Measurements from ENCODE around the gene TBC1D22B. TPM values are rescaled to one million over a fixed set of nuclear protein-coding genes. Genes with fewer than 3 reads are reported as not detected.
"Not testable (repeated sequence)": the region's sequence is repeated elsewhere in the genome, so short reads cannot be mapped to it uniquely, and the experiment has no call there.

Gene TBC1D22B
- total RNA-seq, 4 donors from 2014 or later: 14.8 to 19.6 (median 17.6) TPM

DNA sequence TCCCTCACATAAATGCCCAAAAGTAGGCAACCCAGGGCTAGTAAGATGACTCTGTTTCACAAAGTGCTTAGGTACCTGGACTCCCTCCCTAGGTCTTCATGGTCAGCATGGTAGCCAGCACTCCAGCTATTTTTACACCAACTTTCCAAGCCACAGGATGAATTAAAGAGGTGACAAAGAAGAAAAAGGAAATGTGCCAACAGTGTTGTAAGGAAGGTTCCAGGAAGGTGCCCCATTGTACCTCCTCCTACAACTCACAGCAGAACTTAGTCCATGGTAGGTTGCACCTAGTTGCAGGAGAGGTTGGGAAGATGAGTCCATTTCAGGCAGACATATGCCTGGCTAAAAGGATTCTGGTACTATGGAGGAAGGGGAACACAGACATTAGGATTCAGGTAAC is 76.5 kb downstream of the TBC1D22B start:
- no peak for DNase-seq (ENCODE audit: low spot score in 2 of 2)
- intact Hi-C loops (cut with DNase I; ENCODE audit: low total_unique reads): no loop called here
- H3K4me3 ChIP-seq (ENCODE audit: low read depth, poor library complexity, severe bottlenecking): no peak overlapping the region
- TF ChIP-seq, protein P1, sequence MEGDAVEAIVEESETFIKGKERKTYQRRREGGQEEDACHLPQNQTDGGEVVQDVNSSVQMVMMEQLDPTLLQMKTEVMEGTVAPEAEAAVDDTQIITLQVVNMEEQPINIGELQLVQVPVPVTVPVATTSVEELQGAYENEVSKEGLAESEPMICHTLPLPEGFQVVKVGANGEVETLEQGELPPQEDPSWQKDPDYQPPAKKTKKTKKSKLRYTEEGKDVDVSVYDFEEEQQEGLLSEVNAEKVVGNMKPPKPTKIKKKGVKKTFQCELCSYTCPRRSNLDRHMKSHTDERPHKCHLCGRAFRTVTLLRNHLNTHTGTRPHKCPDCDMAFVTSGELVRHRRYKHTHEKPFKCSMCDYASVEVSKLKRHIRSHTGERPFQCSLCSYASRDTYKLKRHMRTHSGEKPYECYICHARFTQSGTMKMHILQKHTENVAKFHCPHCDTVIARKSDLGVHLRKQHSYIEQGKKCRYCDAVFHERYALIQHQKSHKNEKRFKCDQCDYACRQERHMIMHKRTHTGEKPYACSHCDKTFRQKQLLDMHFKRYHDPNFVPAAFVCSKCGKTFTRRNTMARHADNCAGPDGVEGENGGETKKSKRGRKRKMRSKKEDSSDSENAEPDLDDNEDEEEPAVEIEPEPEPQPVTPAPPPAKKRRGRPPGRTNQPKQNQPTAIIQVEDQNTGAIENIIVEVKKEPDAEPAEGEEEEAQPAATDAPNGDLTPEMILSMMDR (IDR thresholded peaks at IDR 0.05): no peak
- TF ChIP-seq POLR2A (IDR thresholded peaks at IDR 0.05): no peak

DNA sequence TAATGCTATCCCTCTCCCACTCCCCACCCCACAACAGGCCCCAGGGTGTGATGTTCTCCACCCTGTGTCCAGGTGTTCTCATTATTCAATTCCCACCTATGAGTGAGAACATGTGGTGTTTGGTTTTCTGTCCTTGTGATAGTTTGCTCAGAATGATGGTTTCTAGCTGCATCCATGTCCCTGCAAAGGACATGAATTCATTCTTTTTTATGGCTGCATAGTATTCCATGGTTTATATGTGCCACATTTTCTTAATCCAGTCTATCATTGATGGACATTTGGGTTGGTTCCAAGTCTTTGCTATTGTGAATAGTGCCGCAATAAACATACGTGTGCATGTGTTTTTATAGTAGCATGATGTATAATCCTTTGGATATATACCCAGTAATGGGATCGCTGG is 80.7 kb downstream of the TBC1D22B start:
- WGBS, 2 donors: 97 to 98% methylated on average over 3 of the region's 3 CpGs
- H3K4me3 ChIP-seq (ENCODE audit: low read depth, poor library complexity, severe bottlenecking); intact Hi-C loops (cut with DNase I; ENCODE audit: low total_unique reads); DNase-seq (ENCODE audit: low spot score in 2 of 2): not testable (repeated sequence)

DNA sequence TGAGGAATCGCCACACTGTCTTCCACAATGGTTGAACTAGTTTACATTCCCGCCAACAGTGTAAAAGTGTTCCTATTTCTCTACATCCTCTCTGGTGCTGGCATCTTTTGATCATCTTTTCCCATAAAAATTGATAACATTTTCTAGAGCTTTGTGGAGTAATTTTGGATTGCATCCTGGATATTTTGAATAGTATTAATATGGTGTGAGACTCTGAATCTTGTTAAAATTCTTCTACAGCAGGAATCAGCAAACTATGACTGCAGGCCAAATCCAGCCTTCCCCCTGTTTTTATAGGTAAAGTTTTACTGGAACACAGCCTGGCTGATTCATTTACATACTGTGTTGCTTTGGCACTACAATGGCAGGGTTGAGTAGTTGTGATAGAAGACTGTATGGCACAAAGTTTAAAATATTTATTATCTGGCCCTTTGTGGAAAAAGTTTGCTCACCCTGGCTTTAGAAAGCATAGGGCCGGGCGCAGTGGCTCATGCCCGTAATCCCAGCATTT is 81.2 kb downstream of the TBC1D22B start:
- DNase-seq (ENCODE audit: low spot score in 2 of 2): no peak
- intact Hi-C loops (cut with DNase I; ENCODE audit: low total_unique reads): no loop called here
- 93 to 95% methylated on average over 5 of the region's 5 CpGs for WGBS, 2 donors
- TF ChIP-seq, protein P1 (IDR thresholded peaks at IDR 0.05): no peak
- no peak for TF ChIP-seq POLR2A (IDR thresholded peaks at IDR 0.05)
- no peak overlapping the region for H3K4me3 ChIP-seq (ENCODE audit: low read depth, poor library complexity, severe bottlenecking)

DNA sequence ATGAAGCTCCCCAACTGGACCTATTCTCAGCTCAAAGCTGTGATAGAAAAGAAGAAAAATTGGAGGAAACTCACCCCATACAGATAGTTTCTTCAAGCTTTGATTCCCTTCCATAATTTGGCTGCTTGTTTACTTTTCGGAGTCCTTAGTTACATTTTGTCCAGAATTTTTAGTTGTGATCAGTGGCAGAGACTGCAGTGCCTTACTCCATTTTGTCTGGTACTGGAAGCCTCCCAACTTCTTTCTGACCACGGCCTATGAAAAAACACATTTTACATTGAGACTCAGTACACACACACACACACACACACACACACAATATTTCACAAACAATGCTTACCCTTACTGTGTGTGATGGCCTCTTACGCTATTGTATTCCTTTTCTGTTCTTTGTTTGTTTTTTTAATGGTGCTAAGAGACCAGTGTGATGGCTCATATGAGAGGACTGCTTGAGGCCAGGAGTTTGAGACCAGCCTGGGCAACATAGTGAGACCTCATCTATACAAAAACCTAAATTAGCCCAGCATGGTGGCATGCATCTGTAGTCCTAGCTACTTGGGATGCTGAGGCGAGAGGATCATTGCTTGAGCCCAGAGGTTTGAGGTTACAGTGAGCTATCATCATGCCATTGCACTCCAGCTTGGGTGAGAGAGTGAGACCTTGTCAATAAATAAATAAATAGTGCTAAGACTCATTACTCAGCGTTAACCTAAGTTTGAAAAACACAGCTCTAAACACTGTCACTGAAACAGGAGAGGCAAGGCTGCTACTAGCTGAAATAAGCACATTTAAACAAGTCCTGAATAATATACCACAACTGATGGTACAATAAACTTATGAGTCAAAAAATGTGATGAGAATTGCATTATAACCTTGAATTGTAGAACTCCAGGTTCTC is 82.4 kb downstream of the TBC1D22B start:
- H3K4me3 ChIP-seq (ENCODE audit: low read depth, poor library complexity, severe bottlenecking): no peak overlapping the region
- intact Hi-C loops (cut with DNase I; ENCODE audit: low total_unique reads): no loop called here
- 87 to 93% methylated on average over 5 of the region's 5 CpGs for WGBS, 2 donors
- DNase-seq (ENCODE audit: low spot score in 2 of 2): no peak
- TF ChIP-seq POLR2A (IDR thresholded peaks at IDR 0.05): no peak
- TF ChIP-seq, protein P1 (IDR thresholded peaks at IDR 0.05): no peak

DNA sequence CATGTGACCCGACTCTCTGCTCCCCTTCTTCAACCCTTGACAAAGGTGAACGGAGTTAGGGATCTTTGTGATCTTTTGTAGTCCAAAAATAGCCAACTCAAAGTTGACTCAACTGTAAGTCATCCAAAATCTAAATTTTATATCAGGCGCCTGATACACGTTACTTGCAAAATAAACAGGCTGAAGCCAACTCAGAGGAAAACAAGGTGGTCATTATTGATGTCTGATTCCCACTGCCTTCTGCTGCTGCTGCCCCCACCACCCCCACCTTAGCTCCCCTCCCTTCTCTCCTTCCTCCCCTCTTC is 83.0 kb downstream of the TBC1D22B start:
- H3K4me3 ChIP-seq (ENCODE audit: low read depth, poor library complexity, severe bottlenecking): no peak overlapping the region
- no peak for DNase-seq (ENCODE audit: low spot score in 2 of 2)
- intact Hi-C loops (cut with DNase I; ENCODE audit: low total_unique reads): no loop called here
- WGBS, 2 donors: 81 to 88% methylated on average over 4 of the region's 4 CpGs
- TF ChIP-seq, protein P1 (IDR thresholded peaks at IDR 0.05): no peak
- no peak for TF ChIP-seq POLR2A (IDR thresholded peaks at IDR 0.05)

DNA sequence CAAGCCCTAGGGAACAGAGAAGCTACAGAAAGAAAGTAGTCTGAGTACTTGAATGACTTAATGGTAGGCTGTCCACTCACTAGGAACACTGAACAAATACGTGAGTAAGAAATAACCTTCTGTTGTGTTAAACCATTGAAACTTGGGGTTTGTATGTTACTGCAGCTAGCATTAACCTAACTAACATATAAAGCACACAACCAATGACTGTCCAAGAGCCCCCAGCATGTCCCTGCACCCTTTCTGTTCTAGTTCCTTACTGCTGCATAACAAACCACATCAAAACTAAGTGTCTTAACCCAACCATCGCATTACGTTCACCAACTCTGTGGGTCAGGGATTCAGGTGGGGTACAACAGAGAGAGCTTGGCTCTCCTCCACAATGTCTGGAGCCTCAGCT is 85.7 kb downstream of the TBC1D22B start:
- no peak overlapping the region for H3K4me3 ChIP-seq (ENCODE audit: low read depth, poor library complexity, severe bottlenecking)
- no peak for DNase-seq (ENCODE audit: low spot score in 2 of 2)
- WGBS, 2 donors: 90 to 95% methylated on average over 3 of the region's 3 CpGs
- TF ChIP-seq POLR2A (IDR thresholded peaks at IDR 0.05): no peak
- TF ChIP-seq, protein P1 (IDR thresholded peaks at IDR 0.05): no peak
- intact Hi-C loops (cut with DNase I; ENCODE audit: low total_unique reads): no loop called here

All from lower leg skin (tissue), 4 donors.